Activated CD8-positive, alpha-beta T cell treated with anti-CD3 and anti-CD28 coated beads for 36 hours (primary cell): ENCODE results near the gene CCDC149. TPM values are rescaled to one million over a fixed set of nuclear protein-coding genes. Genes with fewer than 3 reads are reported as not detected.

Source experiments
- ATAC-seq: fragments of 200-7000 bp; cut with Tn5 transposase; one replicate; pipeline ENCODE4 v1.10.0; 2021; ENCODE audit warnings: mild to moderate bottlenecking, moderate library complexity
- CTCF ChIA-PET: fragments of 350-600 bp; sonication (Branson Sonifier 250); formaldehyde crosslinking; loops from one replicate; lab custom pipeline; 2021; ENCODE audit warnings: antibody characterized with exemption; lab: Charles Lee
- POLR2A ChIA-PET: fragments of 350-600 bp; sonication (Branson Sonifier 250); formaldehyde crosslinking; loops from one replicate; lab custom pipeline; 2021; ENCODE audit warnings: antibody characterized with exemption; lab: Charles Lee
- DNase-seq: peaks from one replicate; pipeline ENCODE4 v3.0.0-alpha.2; 2020
- H3K27ac Mint-ChIP-seq: one replicate; pipeline ENCODE4 v1.8.0; 2021; ENCODE audit warnings: mild to moderate bottlenecking, mixed read lengths
- H3K27me3 Mint-ChIP-seq: one replicate; pipeline ENCODE4 v1.8.0; 2021; ENCODE audit warnings: mixed read lengths
- H3K36me3 Mint-ChIP-seq: one replicate; pipeline ENCODE4 v1.8.0; 2021; ENCODE audit warnings: low read depth, mixed read lengths
- H3K4me1 Mint-ChIP-seq: one replicate; pipeline ENCODE4 v1.8.0; 2021; ENCODE audit warnings: low read depth, mixed read lengths
- H3K4me3 Mint-ChIP-seq: one replicate; pipeline ENCODE4 v1.8.0; 2021; ENCODE audit warnings: mild to moderate bottlenecking, moderate library complexity, mixed read lengths
- H3K9me3 Mint-ChIP-seq: one replicate; pipeline ENCODE4 v1.8.0; 2021; ENCODE audit warnings: mixed read lengths
- intact Hi-C: fragments of 100-400 bp; cut with micrococcal nuclease; formaldehyde crosslinking; loops from one replicate; pipeline ENCODE4 v1.10.0; 2022
- total RNA-seq, 2 experiments: library from RNA; stranded (reverse); gene quantifications; one replicate each; pipeline ENCODE4 v1.2.3, GENCODE V29; 2021
- TF ChIP-seq, protein P1 (sequence below): fragments of 200-600 bp; IDR thresholded peaks from one replicate; pipeline ENCODE4 v1.8.0; 2022; ENCODE audit warnings: antibody characterized with exemption, mild to moderate bottlenecking

The CCDC149 gene
- total RNA-seq, 2 experiments from 2014 or later, result not detected

- TF ChIP-seq, protein P1, sequence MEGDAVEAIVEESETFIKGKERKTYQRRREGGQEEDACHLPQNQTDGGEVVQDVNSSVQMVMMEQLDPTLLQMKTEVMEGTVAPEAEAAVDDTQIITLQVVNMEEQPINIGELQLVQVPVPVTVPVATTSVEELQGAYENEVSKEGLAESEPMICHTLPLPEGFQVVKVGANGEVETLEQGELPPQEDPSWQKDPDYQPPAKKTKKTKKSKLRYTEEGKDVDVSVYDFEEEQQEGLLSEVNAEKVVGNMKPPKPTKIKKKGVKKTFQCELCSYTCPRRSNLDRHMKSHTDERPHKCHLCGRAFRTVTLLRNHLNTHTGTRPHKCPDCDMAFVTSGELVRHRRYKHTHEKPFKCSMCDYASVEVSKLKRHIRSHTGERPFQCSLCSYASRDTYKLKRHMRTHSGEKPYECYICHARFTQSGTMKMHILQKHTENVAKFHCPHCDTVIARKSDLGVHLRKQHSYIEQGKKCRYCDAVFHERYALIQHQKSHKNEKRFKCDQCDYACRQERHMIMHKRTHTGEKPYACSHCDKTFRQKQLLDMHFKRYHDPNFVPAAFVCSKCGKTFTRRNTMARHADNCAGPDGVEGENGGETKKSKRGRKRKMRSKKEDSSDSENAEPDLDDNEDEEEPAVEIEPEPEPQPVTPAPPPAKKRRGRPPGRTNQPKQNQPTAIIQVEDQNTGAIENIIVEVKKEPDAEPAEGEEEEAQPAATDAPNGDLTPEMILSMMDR, result no peak
- Mint-ChIP-seq H3K4me1 (no peaks in the 10 kb centered on the region), H3K36me3 (no peaks in the 10 kb centered on the region), H3K27me3 (no peaks in the 10 kb centered on the region), H3K4me3 (no peak overlapping the region), H3K9me3 (no peaks in the 10 kb centered on the region), H3K27ac (no peak overlapping the region)
- ATAC-seq (no peak), DNase-seq (no peak)
- intact Hi-C loops, result no loop called here
- POLR2A ChIA-PET, result no interaction called here
- CTCF ChIA-PET, result interaction anchor here (0.8 to 0.9 kb wide), 2 partner anchors 88 to 135 kb away, joined by 3 read pairs; no protein-coding TSS in a partner anchor
Measured at GRCh38 chr4:24845132-24845531, 67.7 kb downstream of the CCDC149 start.

GRCh38 chr4:24843096-24843495, 69.7 kb downstream of the CCDC149 start:
- ChIA-PET POLR2A (no interaction called here), CTCF (interaction anchor here (0.5 kb wide), 1 partner anchor 100 kb away, joined by 3 read pairs; no protein-coding TSS in a partner anchor)
- H3K27ac Mint-ChIP-seq, result no peak overlapping the region
- intact Hi-C loops, result no loop called here
- no peaks in the 10 kb centered on the region for H3K9me3 Mint-ChIP-seq
- no peak for DNase-seq
- TF ChIP-seq, protein P1, result no peak
- no peak overlapping the region for H3K4me3 Mint-ChIP-seq
- no peak for ATAC-seq
- no peaks in the 10 kb centered on the region for H3K27me3 Mint-ChIP-seq
- no peaks in the 10 kb centered on the region for H3K36me3 Mint-ChIP-seq
- no peaks in the 10 kb centered on the region for H3K4me1 Mint-ChIP-seq

DNA sequence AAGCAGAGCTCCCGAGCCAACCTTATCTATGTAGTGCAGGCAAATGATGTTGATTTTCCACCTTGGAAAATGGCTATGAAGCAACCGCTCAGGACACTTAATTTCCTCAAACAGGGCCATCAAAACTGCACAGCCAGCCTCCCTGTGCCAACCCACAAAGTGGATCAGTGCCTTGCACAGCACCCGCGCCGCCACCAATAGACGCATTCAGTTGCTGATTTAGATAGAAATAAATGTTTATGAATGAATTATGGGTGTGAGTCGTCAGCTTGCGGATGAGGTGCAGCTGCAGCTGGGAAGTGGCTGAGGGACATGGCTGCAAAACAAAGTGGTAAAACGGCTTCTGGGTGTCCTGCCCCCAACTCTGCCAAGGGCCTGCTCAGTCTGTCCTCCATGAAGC, 70.5 kb downstream of the CCDC149 start:
- TF ChIP-seq, protein P1, result no peak
- Mint-ChIP-seq H3K27me3 (no peaks in the 10 kb centered on the region), H3K36me3 (no peaks in the 10 kb centered on the region), H3K4me1 (no peaks in the 10 kb centered on the region), H3K27ac (no peak overlapping the region), H3K4me3 (no peak overlapping the region), H3K9me3 (no peaks in the 10 kb centered on the region)
- ATAC-seq (no peak), DNase-seq (no peak)
- POLR2A ChIA-PET, result no interaction called here
- intact Hi-C loops, result no loop called here
- CTCF ChIA-PET, result no interaction called here

DNA sequence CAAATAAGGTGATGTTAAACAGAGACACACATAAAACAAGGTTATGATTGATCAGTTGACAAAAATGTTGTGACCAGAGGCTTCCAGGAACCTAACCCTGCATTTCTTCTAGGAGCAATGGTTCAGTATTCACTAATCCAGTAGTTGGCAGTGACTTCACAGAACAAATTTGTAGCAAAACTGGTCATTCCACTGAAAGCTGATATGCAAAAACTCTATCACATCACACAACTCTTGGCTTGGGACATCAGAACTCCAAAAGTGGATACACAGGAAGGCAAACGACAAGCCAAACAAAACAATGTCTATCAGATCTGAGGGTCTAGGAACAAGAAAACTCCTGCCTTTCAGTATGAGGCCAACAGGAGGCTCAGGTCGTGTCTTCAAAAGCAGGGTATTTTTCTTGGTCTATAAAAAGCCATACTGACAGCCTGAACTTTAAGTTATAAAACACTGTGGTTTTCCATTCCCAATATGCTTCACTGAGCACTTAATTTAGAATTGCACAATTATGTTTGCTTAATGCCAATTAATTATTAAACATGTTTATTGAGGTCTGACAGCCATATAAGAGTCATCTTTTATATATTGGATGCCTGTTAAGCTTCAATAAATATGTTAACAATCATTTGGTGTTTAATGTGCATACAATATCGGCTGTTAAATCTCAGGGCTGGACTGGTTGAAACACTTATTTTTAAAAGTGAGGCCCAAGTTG, 71.9 kb downstream of the CCDC149 start:
- no peaks in the 10 kb centered on the region for H3K4me1 Mint-ChIP-seq
- intact Hi-C loops, result no loop called here
- DNase-seq (no peak), ATAC-seq (no peak)
- CTCF ChIA-PET, result no interaction called here
- H3K36me3 Mint-ChIP-seq, result no peaks in the 10 kb centered on the region
- TF ChIP-seq, protein P1, result no peak
- H3K9me3 Mint-ChIP-seq, result no peaks in the 10 kb centered on the region
- no peaks in the 10 kb centered on the region for H3K27me3 Mint-ChIP-seq
- H3K4me3 Mint-ChIP-seq, result no peak overlapping the region
- POLR2A ChIA-PET, result no interaction called here
- no peak overlapping the region for H3K27ac Mint-ChIP-seq

DNA sequence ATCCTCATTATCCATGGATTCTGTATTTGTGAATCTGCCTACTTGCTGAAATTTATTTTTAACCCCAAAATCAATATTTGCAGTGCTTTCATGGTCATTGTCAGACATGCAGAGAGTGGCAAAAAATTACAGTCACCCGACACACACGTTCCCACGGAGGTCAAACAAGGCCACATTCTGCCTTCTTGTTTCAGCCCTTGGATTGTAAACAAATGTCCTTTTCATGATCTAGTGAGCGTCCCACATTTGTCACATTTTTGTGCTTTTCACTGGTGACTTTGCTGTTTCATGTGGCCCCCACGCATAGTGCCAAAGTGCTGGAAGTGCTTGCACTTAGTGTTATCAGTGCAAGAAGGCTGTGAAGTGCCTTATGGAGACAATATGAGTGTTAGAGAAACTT, 72.5 kb downstream of the CCDC149 start:
- no peak for DNase-seq
- Mint-ChIP-seq H3K4me3 (no peak overlapping the region), H3K4me1 (no peaks in the 10 kb centered on the region), H3K9me3 (no peaks in the 10 kb centered on the region), H3K27ac (no peak overlapping the region), H3K36me3 (no peaks in the 10 kb centered on the region), H3K27me3 (no peaks in the 10 kb centered on the region)
- ATAC-seq, result no peak
- POLR2A ChIA-PET, result no interaction called here
- intact Hi-C loops, result no loop called here
- TF ChIP-seq, protein P1, result no peak
- CTCF ChIA-PET, result no interaction called here
